Activated T-cell treated with anti-CD3 and anti-CD28 coated beads, Interleukin-2, amount 50 U/mL, for 72 hours (primary cell): ENCODE results near the gene SYNGR3. TPM values are rescaled to one million over a fixed set of nuclear protein-coding genes. Genes with fewer than 3 reads are reported as not detected.

Experiments used
- ATAC-seq, 2 donors: fragments of 150-1000 bp; cut with Tn5 transposase; replicated peaks in 1 of 2; 2 replicates each; pipeline ENCODE4 v1.10.0; 2021; ENCODE audit warnings: moderate library complexity in 2 of 2, mild to moderate bottlenecking in 1 of 2
- DNase-seq, 2 donors: peaks; one replicate each; pipeline ENCODE4 v3.0.0; 2021 to 2022; ENCODE audit warnings: mixed read lengths in 1 of 2
- H3K27ac Mint-ChIP-seq: one replicate; pipeline ENCODE4 v1.8.0; 2022; ENCODE audit warnings: mild to moderate bottlenecking, moderate library complexity, mixed read lengths
- H3K27me3 Mint-ChIP-seq: one replicate; pipeline ENCODE4 v1.8.0; 2022; ENCODE audit warnings: low read depth, mixed read lengths
- H3K36me3 Mint-ChIP-seq, 2 donors: one replicate each; pipeline ENCODE4 v1.8.0; 2022; ENCODE audit warnings: mixed read lengths in 2 of 2, mild to moderate bottlenecking in 1 of 2; ENCODE audit not compliant: insufficient read depth in 2 of 2
- H3K4me1 Mint-ChIP-seq: one replicate; pipeline ENCODE4 v1.8.0; 2022; ENCODE audit warnings: low read depth, mixed read lengths
- H3K4me3 Mint-ChIP-seq, 2 donors: one replicate each; pipeline ENCODE4 v1.8.0; 2022; ENCODE audit warnings: mild to moderate bottlenecking in 2 of 2, mixed read lengths in 2 of 2, moderate library complexity in 2 of 2
- H3K9me3 Mint-ChIP-seq, 2 donors: one replicate each; pipeline ENCODE4 v1.8.0; 2022; ENCODE audit warnings: mixed read lengths in 2 of 2
- total RNA-seq, 2 donors: library from RNA; stranded (reverse); gene quantifications; one replicate each; pipeline ENCODE4 v1.2.3, GENCODE V29; 2022

SYNGR3 gene
- total RNA-seq, 2 donors from 2014 or later: 38.6 to 50.9 TPM

DNA sequence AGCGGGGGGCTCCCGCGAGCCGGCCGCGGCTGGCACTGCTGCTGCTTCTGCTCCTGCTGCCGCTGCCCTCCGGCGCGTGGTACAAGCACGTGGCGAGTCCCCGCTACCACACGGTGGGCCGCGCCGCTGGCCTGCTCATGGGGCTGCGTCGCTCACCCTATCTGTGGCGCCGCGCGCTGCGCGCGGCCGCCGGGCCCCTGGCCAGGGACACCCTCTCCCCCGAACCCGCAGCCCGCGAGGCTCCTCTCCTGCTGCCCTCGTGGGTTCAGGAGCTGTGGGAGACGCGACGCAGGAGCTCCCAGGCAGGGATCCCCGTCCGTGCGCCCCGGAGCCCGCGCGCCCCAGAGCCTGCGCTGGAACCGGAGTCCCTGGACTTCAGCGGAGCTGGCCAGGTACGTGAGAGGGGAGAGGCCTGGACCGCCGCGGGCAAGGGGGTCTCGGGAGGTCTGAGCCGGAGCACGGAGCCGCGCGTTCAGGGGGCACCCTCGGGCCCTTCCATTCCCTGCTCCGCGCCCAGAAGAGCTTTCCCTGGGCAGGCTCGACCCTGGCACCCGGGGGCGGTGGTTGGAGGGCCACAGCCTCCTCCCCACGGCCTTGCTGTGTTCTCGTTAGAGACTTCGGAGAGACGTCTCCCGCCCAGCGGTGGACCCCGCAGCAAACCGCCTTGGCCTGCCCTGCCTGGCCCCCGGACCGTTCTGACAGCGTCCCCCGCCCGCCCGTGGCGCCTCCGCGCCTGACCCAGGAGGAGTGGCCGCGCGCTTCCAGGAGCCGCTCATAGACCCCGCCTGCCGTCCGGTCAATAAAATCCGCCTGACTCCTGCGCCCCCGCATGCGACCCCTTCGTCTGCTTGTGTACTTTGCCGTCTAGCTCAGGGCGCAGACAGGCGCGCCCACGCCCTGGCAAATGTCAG, 30.4 kb downstream of the SYNGR3 start:
- peaks cover 19% of the 10 kb centered on the region for H3K4me1 Mint-ChIP-seq
- no peaks in the 10 kb centered on the region for H3K9me3 Mint-ChIP-seq
- no peak overlapping the region for H3K27ac Mint-ChIP-seq
- H3K27me3 Mint-ChIP-seq: peaks cover 39% of the 10 kb centered on the region
- H3K36me3 Mint-ChIP-seq: no peaks in the 10 kb centered on the region
- ATAC-seq (no peak), DNase-seq (no peak)
- H3K4me3 Mint-ChIP-seq: peak overlapping the region; percentile 49 to 75

GRCh38 chr16:2022723-2023091, 32.9 kb downstream of the SYNGR3 start:
- peak; percentile 37 to 51 for DNase-seq
- peak; percentile 44 to 49 for ATAC-seq
- H3K36me3 Mint-ChIP-seq: no peaks in the 10 kb centered on the region
- H3K4me3 Mint-ChIP-seq: peak overlapping the region; percentile 79 to 87
- H3K9me3 Mint-ChIP-seq: no peaks in the 10 kb centered on the region
- H3K4me1 Mint-ChIP-seq: peaks cover 19% of the 10 kb centered on the region
- peaks cover 48% of the 10 kb centered on the region for H3K27me3 Mint-ChIP-seq
- H3K27ac Mint-ChIP-seq: no peak overlapping the region

DNA sequence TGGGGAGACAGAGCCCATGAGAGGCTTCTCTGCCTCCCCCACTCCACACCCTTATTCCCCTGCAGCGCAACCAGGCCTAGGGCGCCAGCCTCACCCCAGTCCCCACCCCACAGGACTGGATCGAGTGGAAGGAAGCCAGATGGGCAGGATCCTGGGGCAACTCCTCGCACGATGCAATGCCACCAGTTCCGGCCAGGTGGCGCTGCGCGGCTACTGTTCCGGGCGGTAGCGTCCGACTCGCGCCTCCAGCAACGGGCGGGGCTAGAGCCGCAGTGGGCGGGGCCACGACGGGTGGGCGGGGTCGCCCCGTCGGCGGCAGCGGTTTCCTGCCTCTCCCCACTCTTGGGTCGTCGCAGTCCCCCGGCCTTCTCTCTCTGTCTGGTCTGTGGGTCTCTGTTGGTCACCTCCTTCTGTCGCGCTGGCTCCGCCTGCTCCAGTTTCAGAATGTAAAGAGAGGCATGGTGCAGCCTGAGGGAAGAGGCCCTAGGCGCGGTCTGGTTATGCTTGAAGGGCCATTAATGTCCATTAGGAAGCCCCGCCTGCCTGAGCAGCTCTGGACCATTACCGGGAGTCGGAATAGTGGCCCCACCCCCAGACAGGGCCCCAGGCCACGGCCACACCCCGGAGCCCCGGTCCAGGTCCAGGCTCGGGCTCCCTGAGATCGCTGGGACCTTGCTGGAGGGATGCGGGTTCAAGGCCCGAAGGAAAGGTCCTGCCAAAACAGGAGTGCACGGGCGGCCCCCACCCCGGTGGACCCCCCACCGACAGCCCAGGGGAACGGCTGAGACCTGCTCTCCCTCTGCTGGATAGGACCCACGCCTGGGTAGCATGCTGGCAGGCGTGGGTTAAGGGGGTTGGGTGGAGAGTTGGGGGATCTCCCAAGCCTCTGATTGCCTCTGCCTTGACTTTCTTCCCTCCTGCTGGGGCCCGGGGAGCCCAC, 33.6 kb downstream of the SYNGR3 start:
- peak; percentile 75 to 78 for ATAC-seq

GRCh38 chr16:2024032-2024420, 34.3 kb downstream of the SYNGR3 start:
- no peaks in the 10 kb centered on the region for H3K9me3 Mint-ChIP-seq
- no peak for DNase-seq
- H3K4me3 Mint-ChIP-seq: peak overlapping the region in 1 of 2 donors; percentile 37
- peaks cover 19% of the 10 kb centered on the region for H3K4me1 Mint-ChIP-seq
- H3K27me3 Mint-ChIP-seq: peaks cover 44% of the 10 kb centered on the region
- no peak overlapping the region for H3K27ac Mint-ChIP-seq
- no peaks in the 10 kb centered on the region for H3K36me3 Mint-ChIP-seq
- ATAC-seq: no peak

More for the DNA sequence above, 33.6 kb downstream of the SYNGR3 start:
- Mint-ChIP-seq H3K4me3 (peak overlapping the region; percentile 79 to 87), H3K9me3 (no peaks in the 10 kb centered on the region), H3K27me3 (peaks cover 49% of the 10 kb centered on the region), H3K4me1 (peaks cover 19% of the 10 kb centered on the region), H3K36me3 (no peaks in the 10 kb centered on the region), H3K27ac (no peak overlapping the region)
- DNase-seq: peak; percentile 93 to 98

GRCh38 chr16:2025251-2025650, 35.5 kb downstream of the SYNGR3 start:
- H3K27ac Mint-ChIP-seq: no peak overlapping the region
- peaks cover 43% of the 10 kb centered on the region for H3K27me3 Mint-ChIP-seq
- ATAC-seq: no peak
- H3K36me3 Mint-ChIP-seq: no peaks in the 10 kb centered on the region
- peak overlapping the region in 1 of 2 donors; percentile 59 for H3K4me3 Mint-ChIP-seq
- no peaks in the 10 kb centered on the region for H3K9me3 Mint-ChIP-seq
- DNase-seq: no peak
- peaks cover 19% of the 10 kb centered on the region for H3K4me1 Mint-ChIP-seq

- Mint-ChIP-seq H3K27ac (no peak overlapping the region), H3K9me3 (no peaks in the 10 kb centered on the region), H3K4me1 (peaks cover 14% of the 10 kb centered on the region), H3K36me3 (no peaks in the 10 kb centered on the region), H3K27me3 (peaks cover 36% of the 10 kb centered on the region), H3K4me3 (peak overlapping the region; percentile 59 to 61)
- DNase-seq (no peak), ATAC-seq (no peak)
Measured at GRCh38 chr16:2025878-2026460, 36.2 kb downstream of the SYNGR3 start.

DNA sequence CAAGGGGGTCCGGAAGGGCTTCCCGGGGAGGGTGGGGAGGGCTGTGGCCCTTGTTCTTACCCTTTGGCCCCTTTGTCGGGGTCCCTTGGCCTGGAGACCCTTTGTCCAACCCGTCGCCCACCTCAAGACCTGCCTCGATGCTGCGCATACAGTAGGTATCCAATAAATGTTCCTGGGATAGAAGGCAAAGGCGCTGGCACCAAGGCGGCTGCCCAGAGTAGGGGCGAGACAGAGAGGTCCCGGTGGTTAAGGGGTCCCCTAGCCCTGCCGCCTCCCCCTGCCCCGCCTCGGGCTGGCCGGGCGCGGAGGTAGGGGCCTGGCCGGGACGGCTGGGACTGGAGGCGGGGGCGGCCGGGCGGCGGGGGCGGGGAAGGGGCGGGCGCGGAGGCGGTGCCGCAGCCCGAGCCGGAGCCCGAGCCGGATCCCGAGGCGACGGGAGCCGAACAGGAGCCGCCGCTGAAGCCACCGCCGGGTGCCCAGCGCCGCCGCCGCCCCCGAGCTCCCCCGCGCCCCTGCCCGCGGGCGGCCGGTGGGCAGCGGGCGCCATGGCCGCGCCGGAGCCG, 36.8 kb downstream of the SYNGR3 start, which contains the start of gene NHERF2:
NHERF2 (plus strand) TSS at position 442 of the 563 bp plus-strand sequence; CDS start at position 546, 104 bp downstream.
- Mint-ChIP-seq H3K27ac (no peak within 1 kb of the TSS), H3K4me3 (peak within 1 kb of the TSS; percentile 59 to 72), H3K9me3 (no peaks in the 10 kb centered on the region), H3K27me3 (peaks cover 31% of the 10 kb centered on the region), H3K4me1 (peaks cover 12% of the 10 kb centered on the region), H3K36me3 (no peaks in the 10 kb centered on the region)
- ATAC-seq (peak; percentile 16 to 25), DNase-seq (no peak)

DNA sequence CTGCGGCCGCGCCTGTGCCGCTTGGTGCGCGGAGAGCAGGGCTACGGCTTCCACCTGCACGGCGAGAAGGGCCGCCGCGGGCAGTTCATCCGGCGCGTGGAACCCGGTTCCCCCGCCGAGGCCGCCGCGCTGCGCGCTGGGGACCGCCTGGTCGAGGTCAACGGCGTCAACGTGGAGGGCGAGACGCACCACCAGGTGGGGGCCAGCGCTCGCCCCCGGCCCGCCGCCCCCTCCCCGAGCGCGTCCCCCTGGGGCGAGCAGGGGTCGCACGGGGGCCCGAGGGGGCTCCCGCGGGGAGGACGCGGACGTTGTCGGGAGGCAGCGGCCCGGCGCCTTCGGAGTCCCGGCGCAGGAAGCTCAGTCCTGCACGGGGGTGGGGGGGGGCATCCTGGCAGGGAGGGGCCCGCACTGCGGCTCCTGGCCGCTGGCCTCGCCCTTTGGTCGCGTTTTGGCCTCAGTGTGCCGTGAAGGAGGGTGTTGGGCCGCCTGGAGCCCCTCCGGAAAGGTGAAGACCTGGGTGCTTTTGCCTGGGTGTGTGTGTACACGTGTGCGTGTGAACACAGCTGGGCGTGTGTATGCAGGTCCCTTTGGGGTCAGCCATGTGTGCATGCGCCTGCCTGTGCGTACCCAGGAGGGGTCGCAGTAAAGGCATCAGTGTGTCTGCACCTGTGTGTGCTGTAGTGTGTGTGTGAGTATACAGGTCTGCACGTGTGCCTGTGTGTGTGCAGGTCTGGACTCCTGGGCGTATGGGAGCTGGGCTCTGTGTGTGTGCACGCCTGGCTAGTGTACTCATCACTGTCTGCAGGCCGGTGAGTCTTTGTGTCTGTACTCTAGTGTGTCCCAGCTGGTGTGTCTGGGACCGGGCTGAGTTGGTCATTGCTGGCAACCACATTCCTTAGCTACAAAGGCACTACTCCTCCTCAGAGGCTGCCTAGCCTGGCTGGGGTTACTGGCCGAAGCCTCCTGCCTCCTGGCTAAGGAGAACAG, 37.5 kb downstream of the SYNGR3 start:
- DNase-seq: peak in 1 of 2 donors; percentile 32

GRCh38 chr16:2028146-2028545, 38.4 kb downstream of the SYNGR3 start:
- peaks cover 4% of the 10 kb centered on the region for H3K4me1 Mint-ChIP-seq
- ATAC-seq (no peak), DNase-seq (no peak)
- H3K27ac Mint-ChIP-seq: no peak overlapping the region
- peaks cover 17% of the 10 kb centered on the region for H3K27me3 Mint-ChIP-seq
- H3K9me3 Mint-ChIP-seq: no peaks in the 10 kb centered on the region
- H3K36me3 Mint-ChIP-seq: no peaks in the 10 kb centered on the region
- no peak overlapping the region for H3K4me3 Mint-ChIP-seq

More for the DNA sequence above, 37.5 kb downstream of the SYNGR3 start:
- Mint-ChIP-seq H3K9me3 (no peaks in the 10 kb centered on the region), H3K27me3 (peaks cover 24% of the 10 kb centered on the region), H3K4me3 (peak overlapping the region; percentile 49 to 72), H3K4me1 (peaks cover 12% of the 10 kb centered on the region), H3K27ac (no peak overlapping the region), H3K36me3 (no peaks in the 10 kb centered on the region)
- peak; percentile 16 to 26 for ATAC-seq

- DNase-seq: no peak
- ATAC-seq: no peak
- Mint-ChIP-seq H3K27ac (no peak overlapping the region), H3K4me1 (no peaks in the 10 kb centered on the region), H3K4me3 (no peak overlapping the region), H3K27me3 (peaks cover 17% of the 10 kb centered on the region), H3K9me3 (no peaks in the 10 kb centered on the region), H3K36me3 (no peaks in the 10 kb centered on the region)
Measured at GRCh38 chr16:2028620-2029220, 39.0 kb downstream of the SYNGR3 start.

GRCh38 chr16:2029350-2029749, 39.6 kb downstream of the SYNGR3 start:
- Mint-ChIP-seq H3K4me3 (no peak overlapping the region), H3K36me3 (no peaks in the 10 kb centered on the region), H3K27ac (no peak overlapping the region), H3K4me1 (no peaks in the 10 kb centered on the region), H3K27me3 (peaks cover 17% of the 10 kb centered on the region), H3K9me3 (no peaks in the 10 kb centered on the region)
- DNase-seq (no peak), ATAC-seq (no peak)
